Stomach (tissue), 4 donors: ENCODE results near the gene COP1.

Source experiments
- CTCF ChIP-seq, 7 experiments: fragments of 450-650 bp in 4 of 7; fragments of 200-600 bp in 3 of 7; sonication (generic) in 3 of 7; IDR thresholded peaks; one replicate each; pipeline ENCODE4 v1.5.1; 2016 to 2019; ENCODE audit warnings: antibody characterized with exemption in 7 of 7, control low read depth in 2 of 7, mild to moderate bottlenecking in 1 of 7
- POLR2A ChIP-seq, 4 donors: fragments of 450-650 bp; IDR thresholded peaks; one replicate each; pipeline ENCODE4 v1.6.1; 2016; ENCODE audit warnings: antibody characterized with exemption in 4 of 4, control low read depth in 2 of 4, mild to moderate bottlenecking in 1 of 4, moderate library complexity in 1 of 4
- POLR2AphosphoS5 ChIP-seq, 3 donors: sonication (generic); formaldehyde crosslinking; IDR thresholded peaks; one replicate each; pipeline ENCODE4 v1.6.1; 2016; ENCODE audit warnings: antibody characterized with exemption in 3 of 3

- no peak for TF ChIP-seq CTCF (IDR thresholded peaks at IDR 0.05)
- no peak for TF ChIP-seq POLR2AphosphoS5 (IDR thresholded peaks at IDR 0.05)
- TF ChIP-seq POLR2A (IDR thresholded peaks at IDR 0.05) = no peak
These were observed 140.4 kb downstream of the COP1 start for GRCh38 chr1:176066709-176067108.
